Right renal pelvis (tissue), 4 donors: Measurements from ENCODE around the gene KIAA1191. TPM values are rescaled to one million over a fixed set of nuclear protein-coding genes. Genes with fewer than 3 reads are reported as not detected.

Source experiments
- DNase-seq, 4 donors: peaks; one replicate each; pipeline ENCODE4 v3.0.0-alpha.2; 2013; ENCODE audit warnings: low read depth in 4 of 4, low spot score in 3 of 4, missing footprints in 1 of 4
- polyA plus RNA-seq, 4 donors: library from polyadenylated mRNA; unstranded; fragments of 120-200 nt; gene quantifications; one replicate each; pipeline ENCODE4 v1.2.1, GENCODE V29; 2013; ENCODE audit not compliant: insufficient read length in 4 of 4

The KIAA1191 gene
- polyA plus RNA-seq, 4 donors: 151 to 159 (median 153) TPM

DNA sequence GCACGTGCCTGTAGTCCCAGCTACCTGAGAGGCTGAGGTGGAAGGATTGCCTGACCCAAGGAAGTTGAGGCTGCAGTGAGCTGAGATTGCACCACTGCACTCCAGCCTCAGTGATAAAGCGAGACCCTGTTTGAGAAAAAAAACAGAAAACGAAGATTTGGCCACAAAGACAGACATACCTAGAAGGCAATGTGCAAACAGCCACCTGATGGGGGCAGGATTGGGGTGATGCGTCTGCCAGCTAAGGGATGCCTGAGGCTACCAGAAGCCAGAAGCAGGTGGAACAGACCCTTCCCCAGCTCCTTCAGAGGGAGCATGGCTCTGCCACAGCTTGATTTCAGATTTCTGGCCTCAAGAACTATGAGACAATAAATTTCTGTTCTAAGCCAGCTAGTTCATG lies 29.9 kb upstream of the KIAA1191 start:
- no peak for DNase-seq

GRCh38 chr5:176389135-176390123 lies 27.9 kb upstream of the KIAA1191 start:
- DNase-seq: peak in 1 of 4 donors; percentile 94

GRCh38 chr5:176388444-176389134 lies 27.0 kb upstream of the KIAA1191 start, which contains the start of the genes HIGD2A and NOP16:
TSS of gene HIGD2A (plus strand) at chr5:176388751. CDS start at chr5:176388820, 69 bp downstream.
TSS of gene NOP16 (minus strand) at chr5:176388598. CDS start at chr5:176388539, 59 bp downstream.
- peak; percentile 96 to 98 (median 98) for DNase-seq

- no peak for DNase-seq
Measured at GRCh38 chr5:176388003-176388443, 26.5 kb upstream of the KIAA1191 start.

DNA sequence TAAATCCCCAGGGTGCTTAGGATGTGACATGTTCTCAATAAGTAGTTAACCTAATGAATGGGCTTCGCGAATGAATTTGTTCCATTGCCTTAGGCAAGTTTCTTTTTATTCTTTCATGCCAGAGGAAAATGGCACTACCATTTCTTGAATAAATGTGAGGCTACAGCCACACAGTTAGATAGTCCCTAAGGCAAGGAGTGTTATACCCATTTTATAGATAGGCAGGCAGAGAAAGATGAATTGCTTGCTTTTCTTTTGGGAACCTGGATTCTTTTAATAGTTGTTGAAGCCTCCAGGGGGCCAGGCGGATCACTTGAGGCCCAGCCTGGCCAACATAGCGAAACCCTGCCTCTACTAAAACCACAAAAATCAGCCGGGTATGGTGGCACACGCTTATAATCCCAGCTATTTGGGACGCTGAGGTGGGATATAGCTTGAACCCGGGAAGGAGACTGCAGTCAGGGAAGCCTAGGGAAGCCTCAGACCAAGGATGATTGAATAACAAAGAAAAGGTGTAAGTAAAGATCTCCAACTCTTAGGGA lies 25.9 kb upstream of the KIAA1191 start:
- no peak for DNase-seq

DNA sequence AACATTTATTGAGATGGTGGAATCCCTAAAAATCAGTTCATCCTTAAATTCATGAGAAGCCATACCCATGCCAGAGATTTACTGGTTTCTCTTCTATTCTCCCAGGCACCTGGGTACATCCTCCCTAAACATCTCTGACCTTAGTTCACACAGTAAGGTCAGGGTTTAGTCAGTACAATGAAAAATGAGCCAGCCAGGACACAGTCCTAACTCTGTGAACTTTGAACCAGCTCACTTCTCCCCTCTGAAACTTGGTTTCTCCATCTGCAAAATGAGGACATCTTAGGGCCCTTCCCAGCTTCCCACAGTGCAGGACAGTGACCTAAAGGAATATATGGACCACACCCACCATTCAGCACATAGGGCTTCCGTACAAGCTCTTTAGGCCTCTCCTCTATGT lies 24.9 kb upstream of the KIAA1191 start:
- DNase-seq: no peak

DNA sequence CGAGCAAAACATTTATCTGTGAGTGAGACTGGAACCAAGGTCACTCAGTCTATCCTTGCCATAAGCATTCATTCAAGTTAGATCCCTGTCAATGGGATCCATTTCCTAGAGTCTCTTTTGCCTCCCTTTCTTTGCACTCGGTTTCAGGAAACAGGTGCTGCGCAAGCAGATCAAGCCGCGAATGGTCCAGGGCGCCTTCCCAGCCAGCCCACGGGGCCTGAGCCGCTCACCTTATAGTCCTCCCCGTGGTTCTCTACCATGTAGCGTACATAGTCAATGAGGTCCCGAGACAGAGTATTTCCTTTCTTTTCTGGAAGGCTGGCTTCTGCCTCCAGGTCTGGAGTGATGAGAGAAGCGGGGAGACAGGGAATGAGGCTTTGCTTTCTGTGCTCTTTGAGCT lies 23.4 kb upstream of the KIAA1191 start:
- no peak for DNase-seq

DNA sequence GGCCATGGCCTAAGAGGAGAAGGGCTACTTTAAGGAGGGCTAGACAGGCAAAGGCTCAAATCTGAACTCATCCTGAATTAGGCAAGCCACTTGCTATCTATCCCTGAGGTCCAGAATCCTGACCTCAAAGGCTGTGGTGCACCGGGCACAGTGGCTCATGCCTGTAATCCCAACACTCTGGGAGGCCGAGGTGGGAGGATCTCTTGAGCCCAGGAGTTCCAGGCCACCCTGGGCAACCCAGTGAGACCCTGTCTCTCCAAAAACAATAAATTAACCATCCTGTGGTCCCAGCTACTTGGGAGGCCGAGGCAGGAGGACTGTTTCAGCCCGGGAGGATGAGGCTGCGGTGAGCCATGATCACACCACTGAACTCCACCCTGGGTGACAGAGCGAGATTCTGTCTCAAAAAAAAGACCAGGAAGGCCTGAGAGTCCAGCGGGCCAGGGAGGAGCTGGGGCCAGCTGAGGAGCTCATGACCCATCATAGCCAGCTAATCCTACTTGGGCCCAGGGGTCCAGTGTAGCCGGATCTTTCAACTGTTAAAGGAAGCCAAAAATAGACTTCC lies 22.9 kb upstream of the KIAA1191 start:
- DNase-seq: no peak

DNA sequence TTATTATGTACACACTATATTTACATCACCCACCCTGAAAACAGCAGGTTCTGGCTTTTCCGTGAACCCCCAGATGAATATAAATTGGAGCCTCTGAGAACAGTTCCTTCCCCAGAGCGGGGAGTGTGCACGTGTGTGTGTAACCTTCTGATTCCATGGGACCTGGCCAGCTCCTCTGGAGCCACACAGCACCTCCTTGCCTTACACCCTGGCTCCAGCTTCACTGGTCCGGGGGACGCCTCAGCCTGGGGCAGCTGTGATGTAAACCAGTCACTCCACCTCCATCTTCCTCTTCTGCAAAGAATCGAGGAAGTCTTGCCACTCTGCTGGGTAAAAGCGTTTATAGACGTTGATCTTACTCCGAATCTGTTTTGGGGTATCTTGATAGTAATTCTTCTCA lies 22.4 kb upstream of the KIAA1191 start:
- DNase-seq: no peak

DNA sequence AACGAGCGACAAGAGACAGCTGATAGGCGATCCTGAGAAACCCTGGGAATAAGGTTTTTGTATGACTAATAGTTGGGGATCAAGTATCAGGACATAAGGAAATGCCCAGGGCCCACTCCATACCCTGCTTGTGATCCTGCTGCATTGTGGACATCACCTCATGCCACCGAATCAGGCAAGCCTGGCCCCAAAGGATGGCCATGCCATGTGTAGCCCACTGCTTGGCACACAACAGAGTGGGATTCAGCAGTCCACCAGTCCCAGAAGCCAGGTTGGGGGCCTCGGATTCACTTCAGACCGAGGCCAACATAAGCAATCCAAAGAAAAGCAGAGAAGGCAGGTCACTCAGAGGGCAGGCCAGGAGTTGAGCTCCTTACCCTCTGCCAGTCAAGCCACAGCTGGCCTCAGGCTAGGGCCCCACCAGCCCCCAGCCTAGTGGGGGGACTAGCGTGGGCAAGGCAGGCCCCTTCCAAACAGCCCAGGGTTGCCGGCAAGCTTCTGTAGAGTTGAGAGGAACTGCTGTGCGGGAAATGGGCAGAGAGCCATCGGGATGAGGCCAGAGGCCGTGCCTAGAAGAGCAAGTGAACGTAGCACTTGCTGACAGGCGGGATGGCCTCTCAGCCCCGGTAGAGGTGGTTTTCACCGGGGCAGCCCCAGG lies 21.8 kb upstream of the KIAA1191 start:
- DNase-seq: no peak

- no peak for DNase-seq
Measured at GRCh38 chr5:176382721-176383120, 21.2 kb upstream of the KIAA1191 start.

DNA sequence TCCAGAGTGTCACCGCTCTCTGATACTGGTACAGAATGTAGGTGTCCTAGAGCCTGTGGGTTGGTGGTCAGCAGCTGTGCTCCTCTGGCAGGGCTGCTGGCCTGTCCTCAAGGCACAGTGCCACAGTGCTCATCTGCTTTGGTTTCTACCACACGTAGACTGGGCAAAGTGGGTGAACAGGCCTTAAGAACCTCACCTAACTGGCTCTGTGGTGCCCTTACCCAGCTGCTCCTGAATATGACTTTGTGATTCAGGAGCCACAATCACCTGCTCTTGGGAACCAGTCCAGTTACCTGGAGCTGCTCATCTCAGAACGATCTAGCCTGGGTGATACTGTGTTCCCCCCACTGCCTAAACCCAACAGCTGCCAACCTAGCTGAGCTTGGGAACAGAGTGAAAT lies 20.4 kb upstream of the KIAA1191 start:
- DNase-seq: no peak

- no peak for DNase-seq
Measured at GRCh38 chr5:176381423-176381822, 19.9 kb upstream of the KIAA1191 start.

GRCh38 chr5:176379881-176380280 lies 18.3 kb upstream of the KIAA1191 start:
- no peak for DNase-seq

GRCh38 chr5:176373100-176373818 lies 11.7 kb upstream of the KIAA1191 start:
- no peak for DNase-seq

DNA sequence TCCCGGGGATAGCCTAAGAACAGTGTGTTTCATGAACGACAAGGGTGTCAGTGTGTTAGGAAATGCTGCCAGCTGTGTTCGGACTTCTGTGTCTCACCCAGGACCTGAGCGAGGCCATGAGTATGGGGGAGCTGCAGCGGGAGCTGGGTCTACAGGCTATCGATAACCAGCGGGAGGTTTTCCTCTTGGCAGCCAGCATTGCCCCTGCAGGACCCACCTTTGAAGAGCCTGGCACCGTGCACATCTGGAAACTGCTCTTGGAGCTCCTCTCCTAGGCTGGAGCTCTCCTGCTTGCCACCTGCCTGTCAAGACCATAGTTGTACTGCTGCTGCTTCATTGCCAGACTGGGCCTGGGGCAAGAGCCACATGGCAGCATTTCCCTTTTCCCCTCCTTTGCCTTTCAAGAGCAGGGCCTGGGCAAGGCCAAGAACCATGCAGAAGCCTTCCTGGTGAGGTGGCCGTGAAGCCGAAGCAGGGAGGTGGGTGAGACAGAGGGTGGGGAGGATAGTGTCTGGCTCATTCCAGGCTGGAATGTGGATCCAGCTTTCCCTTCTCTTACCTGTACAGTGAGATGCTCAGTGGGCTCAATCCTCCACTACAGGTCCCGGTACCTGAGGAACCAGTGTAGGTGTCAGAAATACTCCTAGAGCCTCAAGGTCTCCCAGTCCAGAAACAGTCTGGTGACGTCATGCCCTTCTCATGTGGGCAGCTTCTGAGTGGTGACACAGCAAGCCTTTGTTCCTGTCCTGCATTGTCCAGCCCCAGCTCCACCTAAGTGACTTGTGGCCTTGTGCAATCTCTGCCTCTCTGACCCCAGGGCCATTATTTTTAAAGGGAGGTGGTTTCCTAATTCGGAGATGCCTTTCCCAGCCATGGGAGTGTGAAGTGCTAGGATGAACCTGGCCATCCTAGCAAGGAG lies 10.3 kb upstream of the KIAA1191 start:
- DNase-seq: no peak

DNA sequence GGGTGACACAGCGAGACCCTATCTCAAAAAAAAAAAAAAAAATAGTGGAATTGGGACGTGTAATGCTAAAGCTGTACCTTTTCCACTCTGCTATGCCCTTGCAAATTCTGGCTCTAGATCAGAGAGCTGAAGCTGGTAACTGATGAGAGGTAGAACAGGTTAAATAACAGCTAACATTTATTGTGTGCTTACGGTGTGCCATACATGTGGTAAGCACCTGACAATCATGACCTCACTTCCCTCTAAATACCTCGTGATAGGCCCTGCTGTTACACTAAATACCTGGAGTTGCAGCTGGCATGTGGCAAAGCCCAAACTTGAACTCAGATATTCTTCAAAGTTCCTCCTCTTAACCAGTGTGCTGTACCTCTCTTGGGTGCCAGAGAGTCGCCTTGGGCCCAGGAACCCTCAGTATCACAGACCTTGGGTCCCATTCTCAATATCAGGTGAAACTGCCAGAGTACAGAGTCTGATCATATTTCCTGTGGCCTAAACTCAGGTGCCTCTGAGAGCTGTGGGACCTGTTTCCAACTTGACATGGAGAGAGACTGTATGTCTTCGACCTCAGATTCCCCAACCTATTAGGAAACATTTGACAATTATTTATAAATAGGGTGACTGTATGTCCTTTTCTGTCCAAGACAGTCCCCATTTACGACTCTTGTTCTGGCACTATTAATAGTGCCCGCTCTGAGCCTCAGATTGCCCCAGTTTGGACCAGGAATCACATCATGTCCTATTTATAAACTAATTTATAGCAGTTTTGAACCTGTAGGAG lies 8.6 kb upstream of the KIAA1191 start:
- no peak for DNase-seq

- no peak for DNase-seq
Measured at GRCh38 chr5:176368726-176369125, 7.2 kb upstream of the KIAA1191 start.
